ENCODE results near the gene GFRAL.
"Not testable (repeated sequence)": the region's sequence is repeated elsewhere in the genome, so short reads cannot be mapped to it uniquely, and the experiment has no call there.

The GFRAL gene, protein sequence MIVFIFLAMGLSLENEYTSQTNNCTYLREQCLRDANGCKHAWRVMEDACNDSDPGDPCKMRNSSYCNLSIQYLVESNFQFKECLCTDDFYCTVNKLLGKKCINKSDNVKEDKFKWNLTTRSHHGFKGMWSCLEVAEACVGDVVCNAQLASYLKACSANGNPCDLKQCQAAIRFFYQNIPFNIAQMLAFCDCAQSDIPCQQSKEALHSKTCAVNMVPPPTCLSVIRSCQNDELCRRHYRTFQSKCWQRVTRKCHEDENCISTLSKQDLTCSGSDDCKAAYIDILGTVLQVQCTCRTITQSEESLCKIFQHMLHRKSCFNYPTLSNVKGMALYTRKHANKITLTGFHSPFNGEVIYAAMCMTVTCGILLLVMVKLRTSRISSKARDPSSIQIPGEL

DNA sequence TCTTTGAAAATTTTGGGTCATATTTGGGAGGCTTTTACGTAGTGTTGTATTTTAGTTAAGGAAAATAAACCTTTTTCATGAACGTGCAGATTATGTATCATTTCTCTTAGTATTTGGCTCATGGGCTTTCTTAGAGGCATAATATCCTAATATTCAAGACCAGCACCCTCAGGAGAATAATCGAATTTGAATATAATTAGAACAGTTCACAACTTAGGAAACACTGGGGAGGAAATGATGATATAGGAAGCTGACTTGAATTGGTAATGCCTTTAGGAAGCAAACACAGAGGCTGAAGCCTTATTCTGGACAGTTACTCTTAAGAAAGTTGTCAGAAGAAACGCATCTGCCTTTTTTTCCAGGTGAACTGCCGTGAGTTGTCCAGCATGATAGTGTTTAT is at the start of gene GFRAL:
TSS of gene GFRAL (plus strand) at position 301 of the 400 bp plus-strand sequence. CDS start at position 387, 86 bp downstream.
- no peak for DNase-seq (ENCODE audit: low read depth)

- no peak for DNase-seq (ENCODE audit: low read depth)
Observed at GRCh38 chr6:55277646-55278045, 49.6 kb upstream of the GFRAL start.

GRCh38 chr6:55281215-55281614 is 46.1 kb upstream of the GFRAL start:
- DNase-seq (ENCODE audit: low read depth) = no peak

DNA sequence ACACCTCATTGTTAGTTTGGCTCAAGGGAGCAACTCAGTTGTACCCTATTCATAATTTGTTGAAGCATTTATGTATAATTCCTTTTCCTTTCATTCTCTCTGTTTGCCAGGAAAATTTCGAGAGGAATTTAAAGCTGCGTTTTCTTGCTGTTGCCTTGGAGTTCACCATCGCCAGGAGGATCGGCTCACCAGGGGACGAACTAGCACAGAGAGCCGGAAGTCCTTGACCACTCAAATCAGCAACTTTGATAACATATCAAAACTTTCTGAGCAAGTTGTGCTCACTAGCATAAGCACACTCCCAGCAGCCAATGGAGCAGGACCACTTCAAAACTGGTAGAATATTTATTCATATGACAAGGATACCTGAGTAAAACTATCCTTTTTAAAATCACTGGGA is 45.2 kb upstream of the GFRAL start:
- DNase-seq (ENCODE audit: low read depth) = no peak

DNA sequence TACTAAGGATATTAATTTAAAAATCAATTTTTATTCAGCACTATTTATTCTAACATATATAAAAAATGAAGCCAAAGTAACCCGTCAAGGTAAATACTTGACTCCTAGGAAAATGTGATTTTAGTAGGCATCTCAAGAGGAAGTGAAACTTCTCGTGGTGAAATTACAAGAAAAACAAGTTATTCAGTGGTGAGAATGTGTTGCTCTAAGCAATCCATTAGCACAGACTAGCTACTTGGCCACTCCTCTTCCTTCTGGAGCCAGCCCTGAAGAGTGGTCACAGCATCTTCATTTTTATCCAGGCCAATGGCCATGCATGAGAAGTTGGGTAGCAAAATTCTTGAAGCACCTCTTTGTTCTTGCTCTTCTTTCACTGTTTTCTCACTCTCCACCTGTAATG is 40.4 kb upstream of the GFRAL start:
- DNase-seq (ENCODE audit: low read depth) = no peak

- no peak for DNase-seq (ENCODE audit: low read depth)
Observed at GRCh38 chr6:55290736-55291135, 36.5 kb upstream of the GFRAL start.

GRCh38 chr6:55293116-55293515 is 34.2 kb upstream of the GFRAL start:
- DNase-seq (ENCODE audit: low read depth) = no peak

DNA sequence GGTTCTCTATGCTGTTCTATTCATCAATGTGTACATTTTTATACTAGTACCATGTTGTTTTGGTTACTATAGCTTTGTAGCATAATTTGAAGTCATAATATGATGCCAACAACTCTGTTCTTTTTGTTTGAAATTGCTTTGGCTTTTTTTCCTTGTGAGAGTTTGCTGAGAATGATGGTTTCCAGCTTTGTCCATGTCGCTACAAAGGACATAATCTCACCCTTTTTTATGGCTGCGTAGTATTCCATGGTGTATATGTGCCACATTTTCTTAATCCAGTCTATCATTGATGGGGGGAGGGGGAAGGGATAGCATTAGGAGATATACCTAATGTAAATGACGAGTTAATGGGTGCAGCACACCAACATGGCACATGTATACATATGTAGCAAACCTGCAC is 30.1 kb upstream of the GFRAL start:
- not testable (repeated sequence) for DNase-seq (ENCODE audit: low read depth)

- no peak for DNase-seq (ENCODE audit: low read depth)
Observed at GRCh38 chr6:55299286-55299985, 27.8 kb upstream of the GFRAL start.

- no peak for DNase-seq (ENCODE audit: low read depth)
Observed at GRCh38 chr6:55304747-55305146, 22.5 kb upstream of the GFRAL start.

GRCh38 chr6:55319961-55320695 is 7.1 kb upstream of the GFRAL start:
- DNase-seq (ENCODE audit: low read depth) = no peak

DNA sequence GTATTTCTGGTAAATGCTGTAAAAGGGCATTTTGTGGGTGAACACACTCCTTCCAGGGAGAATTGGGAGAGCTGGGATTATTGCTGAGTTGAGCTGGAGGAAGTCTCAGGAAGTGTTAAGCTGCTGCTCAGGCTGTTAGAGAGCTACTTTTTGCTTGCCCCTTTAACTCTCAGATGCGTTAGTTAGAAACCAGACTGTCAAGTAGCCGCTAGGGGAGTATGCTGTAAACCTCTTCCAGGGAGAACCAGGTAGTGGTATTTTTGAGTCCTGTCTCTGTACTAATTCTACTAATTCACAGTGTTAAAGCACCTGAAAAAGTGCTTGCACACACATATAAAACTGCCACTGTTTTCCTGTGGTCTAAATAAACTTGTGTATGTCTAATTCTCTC is 6.6 kb upstream of the GFRAL start:
- DNase-seq (ENCODE audit: low read depth) = no peak

- no peak for DNase-seq (ENCODE audit: low read depth)
Observed at GRCh38 chr6:55377150-55377549, 49.9 kb downstream of the GFRAL start.

DNA sequence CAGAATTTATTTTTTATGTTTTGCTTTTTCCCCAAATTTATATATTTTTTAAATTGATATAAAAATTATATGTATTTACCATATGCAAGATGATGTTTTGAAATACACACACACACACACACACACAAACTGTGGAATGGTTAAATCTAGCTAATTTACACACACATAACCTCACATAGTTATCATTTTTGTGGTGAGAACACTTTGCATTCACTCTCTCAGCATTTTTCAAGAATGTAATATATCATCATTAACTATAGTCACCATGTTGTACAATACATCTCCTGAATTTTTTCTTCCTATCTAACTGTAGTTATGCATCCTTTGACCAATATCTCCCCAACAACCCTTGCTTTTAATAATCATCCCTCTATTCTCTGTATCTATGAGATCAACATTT is 52.2 kb downstream of the GFRAL start:
- DNase-seq (ENCODE audit: low read depth) = no peak

- no peak for DNase-seq (ENCODE audit: low read depth)
Observed at GRCh38 chr6:55379895-55380294, 52.6 kb downstream of the GFRAL start.

DNA sequence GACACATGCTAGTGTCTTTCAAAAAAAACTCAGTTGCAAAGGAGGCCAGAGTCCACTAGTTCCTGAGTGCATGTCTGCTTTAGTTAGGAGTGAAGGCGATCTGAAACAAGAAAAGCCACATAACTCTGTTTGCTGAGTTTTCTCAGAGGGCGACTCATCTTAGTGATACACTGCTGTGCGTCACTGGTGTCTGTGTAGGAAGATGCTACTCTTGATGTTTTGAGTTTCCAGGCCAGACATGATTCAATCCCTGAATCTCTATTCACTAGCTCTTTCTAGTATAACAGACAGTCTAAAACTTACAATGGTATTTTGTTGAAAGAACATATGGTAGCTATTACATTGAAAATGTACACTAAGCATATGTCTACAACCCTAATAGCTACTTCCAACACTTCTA is 60.9 kb downstream of the GFRAL start:
- no peak for DNase-seq (ENCODE audit: low read depth)

- DNase-seq (ENCODE audit: low read depth) = no peak
Observed at GRCh38 chr6:55395871-55396270, 68.6 kb downstream of the GFRAL start.

GRCh38 chr6:55397986-55398385 is 70.7 kb downstream of the GFRAL start:
- DNase-seq (ENCODE audit: low read depth) = no peak

DNA sequence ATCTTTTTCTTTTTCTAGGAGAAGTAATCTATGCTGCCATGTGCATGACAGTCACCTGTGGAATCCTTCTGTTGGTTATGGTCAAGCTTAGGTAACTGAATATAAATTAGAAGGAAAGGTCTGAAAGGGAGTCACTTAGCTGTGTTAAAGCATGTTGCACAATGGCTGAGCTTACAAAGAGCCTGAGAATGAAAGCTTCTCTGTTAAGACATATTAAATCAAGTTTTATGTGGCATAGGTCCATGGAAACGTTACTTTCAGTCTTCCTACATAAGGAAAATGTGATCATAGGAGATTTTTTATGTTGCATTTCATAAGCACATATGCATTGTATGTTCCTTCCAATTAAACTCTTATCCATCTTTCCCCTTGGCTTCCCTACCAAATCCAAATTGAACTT is 72.1 kb downstream of the GFRAL start:
- DNase-seq (ENCODE audit: low read depth) = no peak

DNA sequence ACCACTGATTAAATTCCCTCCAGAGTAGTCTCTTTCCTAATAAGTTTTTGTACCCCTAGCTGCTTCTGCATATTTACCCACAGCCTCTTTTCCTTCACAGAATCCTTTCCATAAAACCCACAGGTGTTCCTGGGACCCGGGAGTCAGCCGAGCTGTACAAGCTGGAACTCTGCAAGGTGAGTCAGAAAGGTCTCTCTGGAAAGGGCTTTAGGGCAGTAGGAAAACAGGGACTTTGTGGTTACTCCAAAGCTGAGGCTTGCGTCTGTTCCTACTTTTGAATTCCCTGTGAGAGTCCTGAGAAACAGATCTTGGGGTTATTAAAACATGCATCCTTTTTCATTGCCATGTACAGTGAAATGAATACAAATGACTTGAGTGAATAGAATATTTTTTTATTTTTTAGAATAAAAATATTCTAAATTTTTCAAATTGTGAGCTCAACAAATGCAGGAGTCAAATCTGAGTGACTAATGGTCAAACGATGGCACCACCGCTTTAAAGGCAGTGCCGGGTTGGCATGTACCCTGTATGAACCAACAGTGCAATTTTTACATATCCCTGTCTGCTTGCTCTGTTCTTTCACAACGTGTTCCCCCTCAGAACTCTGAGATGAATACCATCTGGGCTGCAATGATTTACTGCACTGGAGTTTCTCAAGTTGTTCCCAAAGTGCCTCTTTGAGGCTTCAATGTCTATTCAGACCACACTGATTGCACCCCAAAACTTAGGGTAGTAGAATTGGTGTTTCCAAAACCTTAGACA is 78.4 kb downstream of the GFRAL start:
- DNase-seq (ENCODE audit: low read depth) = no peak

GRCh38 chr6:55410674-55411073 is 83.4 kb downstream of the GFRAL start:
- DNase-seq (ENCODE audit: low read depth) = no peak

DNA sequence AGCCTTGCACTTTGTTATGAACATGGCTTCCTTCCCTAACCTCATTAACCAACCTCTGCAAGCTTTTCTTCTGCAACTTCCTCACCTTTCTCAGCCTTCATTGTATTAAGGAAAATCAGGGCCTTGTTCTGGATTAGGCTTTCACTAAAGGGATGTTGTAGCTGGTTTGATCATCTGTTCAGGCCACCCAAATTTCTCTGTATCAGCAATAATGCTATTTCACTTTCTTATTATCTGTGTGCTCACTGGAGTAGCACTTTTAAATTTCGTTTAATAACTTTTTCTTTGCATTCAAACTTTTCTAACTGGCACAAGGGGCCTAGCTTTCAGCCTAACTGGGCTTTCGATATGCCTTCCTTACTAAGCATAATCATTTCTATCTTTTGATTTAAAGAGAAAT is 96.7 kb downstream of the GFRAL start:
- no peak for DNase-seq (ENCODE audit: low read depth)

All from activated T-cell treated with anti-CD3 and anti-CD28 coated beads for 1 hour (primary cell).